ENCODE measurements around the gene CZIB. TPM values are rescaled to one million over a fixed set of nuclear protein-coding genes. Genes with fewer than 3 reads are reported as not detected.
A peak's percentile ranks its signal among the peaks of the same experiment; 100 is the strongest.

Gene CZIB
- total RNA-seq, 4 donors from 2014 or later = 49.2 to 67.7 (median 64.7) TPM

- Histone ChIP-seq H3K4me3 (no peak overlapping the region), H3K27me3 (no peaks in the 10 kb centered on the region), H3K36me3 (no peaks in the 10 kb centered on the region), H3K9me3 (no peaks in the 10 kb centered on the region), H3K27ac (peak overlapping the region in 1 of 4 donors; percentile 68), H3K4me1 (peaks cover 0 to 15% (median 0%) of the 10 kb centered on the region in 4 donors)
- DNase-seq (ENCODE audit: low spot score in 2 of 2) = peak in 1 of 2 donors; percentile 71
- WGBS, 2 donors = 71 to 72% methylated on average over 5 of the region's 5 CpGs
- no peak for TF ChIP-seq POLR2A (IDR thresholded peaks at IDR 0.05)
- peak in 1 of 2 donors; percentile 85 for TF ChIP-seq EP300 (IDR thresholded peaks at IDR 0.05)
- TF ChIP-seq CTCF (IDR thresholded peaks at IDR 0.05) = no peak
Observed at GRCh38 chr1:53165408-53165961, 54.9 kb downstream of the CZIB start.

Other genes with a start within 250 kb of the CZIB start
- 1,000 to 10,000 TPM in 1 of 4 donors, 100 to 1,000 TPM in 3; 209 to 1,182 (median 700) TPM for gene PODN, start 158.4 kb downstream of the CZIB start, total RNA-seq
- gene SLC1A7, start 78.0 kb downstream of the CZIB start, total RNA-seq = 1 to 10 TPM in 1 of 4 donors, under 1 TPM in 1, not detected in 2; 0.66 to 1.6 TPM
- 10 to 100 TPM; 17.2 to 28.8 (median 21.7) TPM for gene CPT2, start 23.8 kb downstream of the CZIB start, total RNA-seq
- 10 to 100 TPM; 11.6 to 18.6 (median 16.8) TPM for gene MAGOH, start 17.9 kb upstream of the CZIB start, total RNA-seq
- gene LRP8, start 107.4 kb upstream of the CZIB start, total RNA-seq = 10 to 100 TPM in 1 of 4 donors, 1 to 10 TPM in 3; 2.2 to 15.0 (median 2.5) TPM
- not detected for gene DMRTB1, start 238.8 kb upstream of the CZIB start, total RNA-seq

All from tibial nerve (tissue), 4 donors.